Sigmoid colon (tissue), 7 donors: ENCODE results near the gene HTATSF1. TPM values are rescaled to one million over a fixed set of nuclear protein-coding genes. Genes with fewer than 3 reads are reported as not detected.

ENCODE experiments used
- polyA plus RNA-seq, 3 donors: library from polyadenylated mRNA; stranded (reverse); fragments of 200-250 nt; gene quantifications; one replicate each; pipeline ENCODE4 v1.2.3, GENCODE V29; 2013
- small RNA-seq, 3 donors: library from RNA; depleted of rRNA; stranded (forward); fragments of <200 nt; gene quantifications; one replicate each; pipeline ENCODE3, GENCODE V24; 2016
- total RNA-seq, 4 donors: library from RNA; depleted of rRNA; stranded (reverse); fragments of >200 nt; gene quantifications; one replicate each; pipeline ENCODE4 v1.1.0, GENCODE V29; 2016
- donor health status: healthy with polysubstance abuse.
- donor health status: Bipolar disorder and iron deficiency.
- donor health status: healthy.

Gene HTATSF1
- total and polyA plus RNA-seq, 7 donors, result 35.7 to 62.4 (median 47.1) TPM

Small RNAs within 50 kb of the gene (small RNA-seq; reads per million reads assigned to genes)
- 0 reads per million in 3 donors for gene MIR934

Other genes with a start within 250 kb of the HTATSF1 start
- gene MAP7D3, start 246.2 kb upstream of the HTATSF1 start, total RNA-seq, result 10 to 100 TPM; 11.3 to 21.0 (median 14.2) TPM
- gene MAP7D3, start 246.2 kb upstream of the HTATSF1 start, polyA plus RNA-seq, result 1 to 10 TPM in 2 of 3 donors, under 1 TPM in 1; 0.92 to 3.6 (median 3.0) TPM
- under 1 TPM in 1 of 4 donors, not detected in 3; under 0.01 TPM for gene ADGRG4, start 196.6 kb upstream of the HTATSF1 start, total RNA-seq
- not detected for gene ADGRG4, start 196.6 kb upstream of the HTATSF1 start, polyA plus RNA-seq
- gene BRS3, start 9.6 kb upstream of the HTATSF1 start, total RNA-seq, result not detected
- not detected for gene BRS3, start 9.6 kb upstream of the HTATSF1 start, polyA plus RNA-seq
- not detected for gene VGLL1, start 34.6 kb downstream of the HTATSF1 start, total RNA-seq
- gene VGLL1, start 34.6 kb downstream of the HTATSF1 start, polyA plus RNA-seq, result not detected
- gene CD40LG, start 150.6 kb downstream of the HTATSF1 start, total RNA-seq, result under 1 TPM in 3 of 4 donors, not detected in 1; 0.27 to 0.36 (median 0.33) TPM
- gene CD40LG, start 150.6 kb downstream of the HTATSF1 start, polyA plus RNA-seq, result 1 to 10 TPM in 1 of 3 donors, not detected in 2; 2.6 TPM